H9 (cell line): ENCODE results near the gene CRYBA2. TPM values are rescaled to one million over a fixed set of nuclear protein-coding genes. Genes with fewer than 3 reads are reported as not detected.

Experiments used
- DNase-seq: peaks from one replicate; pipeline ENCODE4 v3.0.0-alpha.2; 2017
- H2AFZ ChIP-seq: one replicate; pipeline ENCODE4 v1.6.1; 2013; ENCODE audit warnings: mild to moderate bottlenecking, low read length, control low read depth, moderate library complexity
- H2AK5ac ChIP-seq: 2 replicates; pipeline ENCODE4 v1.6.1; 2013; ENCODE audit warnings: low read length, control low read depth, mixed read lengths; ENCODE audit not compliant: insufficient read length
- H2BK120ac ChIP-seq: one replicate; pipeline ENCODE4 v1.6.1; 2013; ENCODE audit warnings: low read depth, mild to moderate bottlenecking, low read length, control low read depth, inconsistent platforms; ENCODE audit not compliant: poor library complexity, severe bottlenecking
- H2BK12ac ChIP-seq: 2 replicates; pipeline ENCODE4 v1.6.1; 2013; ENCODE audit warnings: low read length, control low read depth, mixed read lengths, low read depth; ENCODE audit not compliant: insufficient read length
- H2BK15ac ChIP-seq: 2 replicates; pipeline ENCODE4 v1.6.1; 2013; ENCODE audit warnings: low read depth, low read length, control low read depth
- H2BK20ac ChIP-seq: one replicate; pipeline ENCODE4 v1.6.1; 2013; ENCODE audit warnings: low read depth, mild to moderate bottlenecking, low read length, control low read depth, inconsistent platforms; ENCODE audit not compliant: poor library complexity, severe bottlenecking
- H2BK5ac ChIP-seq: 2 replicates; pipeline ENCODE4 v1.6.1; 2013; ENCODE audit warnings: low read length, control low read depth, mixed read lengths; ENCODE audit not compliant: insufficient read length
- H3K14ac ChIP-seq: 2 replicates; pipeline ENCODE4 v1.6.1; 2013; ENCODE audit warnings: low read length, control low read depth; ENCODE audit not compliant: insufficient read depth
- H3K18ac ChIP-seq: 2 replicates; pipeline ENCODE4 v1.6.1; 2013; ENCODE audit warnings: low read depth, mild to moderate bottlenecking, mixed read lengths, low read length, control low read depth; ENCODE audit not compliant: insufficient read length
- H3K23ac ChIP-seq: 2 replicates; pipeline ENCODE4 v1.6.1; 2013; ENCODE audit warnings: low read length, control low read depth, mixed read lengths, low read depth; ENCODE audit not compliant: insufficient read length
- H3K23me2 ChIP-seq: 2 replicates; pipeline ENCODE4 v1.6.1; 2013; ENCODE audit warnings: low read depth, mild to moderate bottlenecking, mixed read lengths, low read length, control low read depth; ENCODE audit not compliant: insufficient read length, poor library complexity, severe bottlenecking
- H3K27ac ChIP-seq: 2 replicates; pipeline ENCODE4 v1.5.1; 2013; ENCODE audit warnings: low read length, control low read depth, mixed read lengths, low read depth; ENCODE audit not compliant: insufficient read length
- H3K27me3 ChIP-seq: 2 replicates; pipeline ENCODE4 v1.6.1; 2013; ENCODE audit warnings: low read length, control low read depth, inconsistent platforms; ENCODE audit not compliant: insufficient read depth
- H3K4ac ChIP-seq: 2 replicates; pipeline ENCODE4 v1.6.1; 2013; ENCODE audit warnings: low read depth, mild to moderate bottlenecking, control low read depth, inconsistent platforms, low read length, moderate library complexity
- H3K4me1 ChIP-seq: 2 replicates; pipeline ENCODE4 v1.6.1; 2013; ENCODE audit warnings: low read length, control low read depth, inconsistent platforms; ENCODE audit not compliant: insufficient read depth
- H3K4me2 ChIP-seq: 2 replicates; pipeline ENCODE4 v1.6.1; 2013; ENCODE audit warnings: low read length, control low read depth, mixed read lengths; ENCODE audit not compliant: insufficient read length, insufficient read depth
- H3K56ac ChIP-seq: 2 replicates; pipeline ENCODE4 v1.6.1; 2013; ENCODE audit warnings: low read depth, mild to moderate bottlenecking, mixed read lengths, low read length, control low read depth; ENCODE audit not compliant: insufficient read length
- H3K79me1 ChIP-seq: 2 replicates; pipeline ENCODE4 v1.6.1; 2013; ENCODE audit warnings: low read depth, mild to moderate bottlenecking, moderate library complexity, low read length, control low read depth, inconsistent platforms; ENCODE audit not compliant: insufficient read depth, poor library complexity, severe bottlenecking
- H3K79me2 ChIP-seq: 2 replicates; pipeline ENCODE4 v1.6.1; 2013; ENCODE audit warnings: low read length, control low read depth, inconsistent platforms; ENCODE audit not compliant: insufficient read depth
- H3K9ac ChIP-seq: 2 replicates; pipeline ENCODE4 v1.6.1; 2013; ENCODE audit warnings: low read length, control low read depth, mixed read lengths; ENCODE audit not compliant: insufficient read length; ENCODE audit errors: extremely low read depth
- H3K9me3 ChIP-seq: one replicate; pipeline ENCODE4 v1.6.1; 2013; ENCODE audit warnings: low read depth, low read length, inconsistent platforms; ENCODE audit not compliant: control insufficient read depth
- H3T11ph ChIP-seq: one replicate; pipeline ENCODE4 v1.6.1; 2013; ENCODE audit warnings: mild to moderate bottlenecking, low read length, control low read depth, inconsistent platforms
- H4K20me1 ChIP-seq: one replicate; pipeline ENCODE4 v1.6.1; 2013; ENCODE audit not compliant: control insufficient read depth, insufficient read length, insufficient read depth
- H4K5ac ChIP-seq: 2 replicates; pipeline ENCODE4 v1.6.1; 2013; ENCODE audit warnings: low read depth, mild to moderate bottlenecking, mixed read lengths, low read length, control low read depth; ENCODE audit not compliant: insufficient read length
- H4K8ac ChIP-seq: replicated peaks from 2 replicates; pipeline ENCODE4 v1.6.1; 2013; ENCODE audit warnings: low read length, control low read depth, mixed read lengths, low read depth; ENCODE audit not compliant: insufficient read length
- H4K91ac ChIP-seq: 2 replicates; pipeline ENCODE4 v1.6.1; 2013; ENCODE audit warnings: low read depth, mild to moderate bottlenecking, moderate library complexity, mixed read lengths, low read length, control low read depth; ENCODE audit not compliant: insufficient read length
- H3K27ac Mint-ChIP-seq, 3 experiments: 2 replicates in 2 of 3; 3 replicates in 1 of 3; pipeline ENCODE4 v1.8.0; 2020 to 2021; ENCODE audit warnings: mixed read lengths in 3 of 3, mild to moderate bottlenecking in 1 of 3, moderate library complexity in 1 of 3
- H3K27me3 Mint-ChIP-seq: 2 replicates; pipeline ENCODE4 v1.8.0; 2021; ENCODE audit warnings: low read depth, mild to moderate bottlenecking, moderate library complexity, mixed read lengths
- H3K36me3 Mint-ChIP-seq, 3 experiments: 2 replicates in 2 of 3; 3 replicates in 1 of 3; pipeline ENCODE4 v1.8.0; 2020 to 2021; ENCODE audit warnings: low read depth in 3 of 3, mixed read lengths in 3 of 3; ENCODE audit not compliant: insufficient read depth in 1 of 3
- H3K4me1 Mint-ChIP-seq, 2 experiments: 2 replicates each; pipeline ENCODE4 v1.8.0; 2020; ENCODE audit warnings: mixed read lengths in 2 of 2
- H3K4me3 Mint-ChIP-seq, 2 experiments: 2 replicates in 1 of 2; 3 replicates in 1 of 2; pipeline ENCODE4 v1.8.0; 2020 to 2021; ENCODE audit warnings: mild to moderate bottlenecking in 2 of 2, mixed read lengths in 2 of 2, moderate library complexity in 1 of 2
- H3K9me3 Mint-ChIP-seq, 2 experiments: 2 replicates in 1 of 2; 3 replicates in 1 of 2; pipeline ENCODE4 v1.8.0; 2020; ENCODE audit warnings: mild to moderate bottlenecking in 2 of 2, mixed read lengths in 2 of 2, moderate library complexity in 1 of 2
- WGBS: extraction: QIAGEN DNeasy Blood & Tissue Kit; methylation state at CpG from one replicate; pipeline ENCODE4 v1.1.7; 2013; ENCODE audit warnings: missing lambda C conversion rate, low lambda C conversion rate, mixed read lengths; ENCODE audit not compliant: insufficient read length; ENCODE audit errors: extremely low coverage; 5-methylcytosine and 5-hydroxymethylcytosine counted together
- total RNA-seq: library from RNA; stranded (reverse); gene quantifications from 2 replicates; pipeline ENCODE4 v1.2.1, GENCODE V29; 2021
- TF ChIP-seq, protein P1 (sequence below): fragments of 200-600 bp; sonication (generic); conservative IDR thresholded peaks from 3 replicates; pipeline ENCODE4 v1.8.0; 2021; ENCODE audit warnings: antibody characterized with exemption, mild to moderate bottlenecking

CRYBA2 gene
- total RNA-seq, 1 experiment from 2014 or later, result not detected

DNA sequence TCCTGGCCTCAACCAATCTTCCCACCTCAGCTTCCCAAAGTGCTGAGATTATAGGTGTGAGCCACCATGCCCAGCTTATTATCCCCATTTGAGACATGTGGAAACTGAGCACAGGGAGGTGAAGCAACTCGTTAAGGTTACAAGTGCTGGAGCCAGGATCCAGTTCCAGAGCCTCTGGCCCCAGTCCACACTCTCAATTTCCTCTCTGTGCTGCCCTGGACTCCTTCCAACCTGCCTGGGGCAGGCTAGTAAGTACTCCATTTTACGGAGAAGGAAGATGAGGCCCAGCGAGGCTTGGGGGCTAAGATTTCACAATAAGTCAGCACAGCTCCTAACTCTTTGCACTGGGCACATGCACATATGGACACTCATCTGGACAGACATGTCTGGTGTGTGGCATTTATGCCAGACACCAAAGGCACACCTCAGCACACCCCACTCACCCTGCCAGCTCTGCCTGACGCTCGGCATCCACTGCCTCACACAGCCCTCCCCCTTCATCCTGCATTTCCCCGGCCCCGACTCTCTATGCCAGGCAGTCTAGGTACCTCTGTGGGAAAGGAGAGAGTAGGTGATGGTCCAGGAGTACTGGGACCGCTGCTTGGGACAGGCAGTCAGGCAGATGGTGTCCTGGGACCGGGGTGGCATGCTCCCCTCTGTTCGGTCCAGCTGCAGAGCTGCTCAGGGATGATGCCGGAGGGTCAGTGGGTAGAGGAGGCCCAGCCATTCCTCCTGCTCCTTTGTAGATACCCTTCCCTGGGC, 27.6 kb upstream of the CRYBA2 start:
- WGBS, result no CpG with 5 or more reads among the region's 11 CpGs
- Histone ChIP-seq H4K20me1 (no peaks in the 10 kb centered on the region), H3K18ac (no peak overlapping the region), H2BK5ac (no peak overlapping the region), H3K23ac (no peak overlapping the region), H2AK5ac (no peak overlapping the region), H3K27me3 (no peaks in the 10 kb centered on the region; the same call in 1 of the 2 replicates), H3T11ph (no peak overlapping the region), H2AFZ (no peak overlapping the region), H3K9me3 (no peaks in the 10 kb centered on the region), H3K79me1 (no peaks in the 10 kb centered on the region), H3K4me2 (no peak overlapping the region), H3K23me2 (no peaks in the 10 kb centered on the region), H4K91ac (no peak overlapping the region), H2BK12ac (no peak overlapping the region), H3K4me1 (no peaks in the 10 kb centered on the region), H3K9ac (no peak overlapping the region), H3K56ac (no peak overlapping the region), H2BK15ac (no peak overlapping the region), H3K4ac (no peak overlapping the region), H3K27ac (no peak overlapping the region), H3K79me2 (no peaks in the 10 kb centered on the region), H2BK20ac (no peak overlapping the region), H4K5ac (no peak overlapping the region), H3K14ac (no peak overlapping the region), H4K8ac (no peak overlapping the region), H2BK120ac (no peak overlapping the region)
- H3K9me3 Mint-ChIP-seq, result no peaks in the 10 kb centered on the region
- H3K27ac Mint-ChIP-seq, result no peak overlapping the region
- TF ChIP-seq, protein P1, sequence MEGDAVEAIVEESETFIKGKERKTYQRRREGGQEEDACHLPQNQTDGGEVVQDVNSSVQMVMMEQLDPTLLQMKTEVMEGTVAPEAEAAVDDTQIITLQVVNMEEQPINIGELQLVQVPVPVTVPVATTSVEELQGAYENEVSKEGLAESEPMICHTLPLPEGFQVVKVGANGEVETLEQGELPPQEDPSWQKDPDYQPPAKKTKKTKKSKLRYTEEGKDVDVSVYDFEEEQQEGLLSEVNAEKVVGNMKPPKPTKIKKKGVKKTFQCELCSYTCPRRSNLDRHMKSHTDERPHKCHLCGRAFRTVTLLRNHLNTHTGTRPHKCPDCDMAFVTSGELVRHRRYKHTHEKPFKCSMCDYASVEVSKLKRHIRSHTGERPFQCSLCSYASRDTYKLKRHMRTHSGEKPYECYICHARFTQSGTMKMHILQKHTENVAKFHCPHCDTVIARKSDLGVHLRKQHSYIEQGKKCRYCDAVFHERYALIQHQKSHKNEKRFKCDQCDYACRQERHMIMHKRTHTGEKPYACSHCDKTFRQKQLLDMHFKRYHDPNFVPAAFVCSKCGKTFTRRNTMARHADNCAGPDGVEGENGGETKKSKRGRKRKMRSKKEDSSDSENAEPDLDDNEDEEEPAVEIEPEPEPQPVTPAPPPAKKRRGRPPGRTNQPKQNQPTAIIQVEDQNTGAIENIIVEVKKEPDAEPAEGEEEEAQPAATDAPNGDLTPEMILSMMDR, result no peak
- peaks cover 25% of the 10 kb centered on the region for H3K27me3 Mint-ChIP-seq
- no peaks in the 10 kb centered on the region for H3K36me3 Mint-ChIP-seq
- H3K4me3 Mint-ChIP-seq, result no peak overlapping the region
- peaks cover 6 to 7% of the 10 kb centered on the region in 2 experiments for H3K4me1 Mint-ChIP-seq
- no peak for DNase-seq
